Stomach (tissue), 4 donors: Measurements from ENCODE around the gene MYMX.
"Not testable (repeated sequence)": the region's sequence is repeated elsewhere in the genome, so short reads cannot be mapped to it uniquely, and the experiment has no call there.

Experiments used
- EP300 ChIP-seq: sonication (generic); formaldehyde crosslinking; IDR thresholded peaks from one replicate; pipeline ENCODE4 v1.6.1; 2017; ENCODE audit warnings: antibody characterized with exemption
- POLR2A ChIP-seq, 4 donors: fragments of 450-650 bp; IDR thresholded peaks; one replicate each; pipeline ENCODE4 v1.6.1; 2016; ENCODE audit warnings: antibody characterized with exemption in 4 of 4, control low read depth in 2 of 4, mild to moderate bottlenecking in 1 of 4, moderate library complexity in 1 of 4
- POLR2AphosphoS5 ChIP-seq, 3 donors: sonication (generic); formaldehyde crosslinking; IDR thresholded peaks; one replicate each; pipeline ENCODE4 v1.6.1; 2016; ENCODE audit warnings: antibody characterized with exemption in 3 of 3
- TF ChIP-seq, protein P1 (sequence below), 7 experiments: fragments of 450-650 bp in 4 of 7; fragments of 200-600 bp in 3 of 7; sonication (generic) in 3 of 7; IDR thresholded peaks; one replicate each; pipeline ENCODE4 v1.5.1; 2016 to 2019; ENCODE audit warnings: antibody characterized with exemption in 7 of 7, control low read depth in 2 of 7, mild to moderate bottlenecking in 1 of 7

DNA sequence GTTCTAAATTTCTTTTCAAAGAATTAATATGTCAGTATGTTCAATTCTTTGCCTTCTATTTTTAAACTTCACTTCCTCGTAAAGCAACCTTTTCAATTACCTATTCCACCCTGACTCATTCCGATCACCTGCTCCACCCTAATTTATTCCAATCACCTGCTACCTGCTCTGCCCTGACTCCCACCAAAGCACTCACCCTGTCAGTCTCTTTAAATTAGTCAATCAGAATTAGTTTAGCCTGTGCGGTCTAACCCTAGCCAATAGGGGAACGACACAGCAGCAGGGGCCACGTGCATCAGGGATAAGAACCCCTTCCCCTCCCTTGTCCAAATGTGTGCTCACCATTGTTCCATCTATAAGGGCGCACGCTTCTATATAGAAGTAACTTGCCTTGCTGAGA lies 31.4 kb upstream of the MYMX start:
- TF ChIP-seq, protein P1, sequence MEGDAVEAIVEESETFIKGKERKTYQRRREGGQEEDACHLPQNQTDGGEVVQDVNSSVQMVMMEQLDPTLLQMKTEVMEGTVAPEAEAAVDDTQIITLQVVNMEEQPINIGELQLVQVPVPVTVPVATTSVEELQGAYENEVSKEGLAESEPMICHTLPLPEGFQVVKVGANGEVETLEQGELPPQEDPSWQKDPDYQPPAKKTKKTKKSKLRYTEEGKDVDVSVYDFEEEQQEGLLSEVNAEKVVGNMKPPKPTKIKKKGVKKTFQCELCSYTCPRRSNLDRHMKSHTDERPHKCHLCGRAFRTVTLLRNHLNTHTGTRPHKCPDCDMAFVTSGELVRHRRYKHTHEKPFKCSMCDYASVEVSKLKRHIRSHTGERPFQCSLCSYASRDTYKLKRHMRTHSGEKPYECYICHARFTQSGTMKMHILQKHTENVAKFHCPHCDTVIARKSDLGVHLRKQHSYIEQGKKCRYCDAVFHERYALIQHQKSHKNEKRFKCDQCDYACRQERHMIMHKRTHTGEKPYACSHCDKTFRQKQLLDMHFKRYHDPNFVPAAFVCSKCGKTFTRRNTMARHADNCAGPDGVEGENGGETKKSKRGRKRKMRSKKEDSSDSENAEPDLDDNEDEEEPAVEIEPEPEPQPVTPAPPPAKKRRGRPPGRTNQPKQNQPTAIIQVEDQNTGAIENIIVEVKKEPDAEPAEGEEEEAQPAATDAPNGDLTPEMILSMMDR (IDR thresholded peaks at IDR 0.05): not testable (repeated sequence)
- TF ChIP-seq POLR2A (IDR thresholded peaks at IDR 0.05); POLR2AphosphoS5 (IDR thresholded peaks at IDR 0.05); EP300: not testable (repeated sequence)
